Right lung (tissue), 10 donors: ENCODE measurements around the gene RMC1. TPM values are rescaled to one million over a fixed set of nuclear protein-coding genes. Genes with fewer than 3 reads are reported as not detected.
"Not testable (repeated sequence)": the region's sequence is repeated elsewhere in the genome, so short reads cannot be mapped to it uniquely, and the experiment has no call there.

Experiments
- DNase-seq, 2 donors: peaks; one replicate each; pipeline ENCODE4 v3.0.0-alpha.2; 2013
- long read RNA-seq, 8 donors: transcript quantifications; one replicate each; lab custom pipeline, GENCODE V29; 2026
- polyA plus RNA-seq, 5 donors: library from polyadenylated mRNA; unstranded; fragments of 120-200 nt; gene quantifications; one replicate each; pipeline versions ENCODE4 v1.2.1 to v1.2.3, GENCODE V29; 2013; ENCODE audit warnings: inconsistent platforms in 1 of 5, low replicate concordance in 1 of 5; ENCODE audit not compliant: insufficient read length in 5 of 5, insufficient read depth in 1 of 5

RMC1 gene
- 10 to 100 TPM; 23.3 to 28.6 (median 24.6) TPM for polyA plus RNA-seq
- long read RNA-seq, donor 1, partial matches to known transcripts: 0 of 12 reads
- long read RNA-seq, donor 1, other reads (novel, unspliced or antisense): 7 of 12 reads
- long read RNA-seq, donor 2, partial matches to known transcripts: 0 of 1 reads
- long read RNA-seq, donor 2, other reads (novel, unspliced or antisense): 0 of 1 reads
- long read RNA-seq, donor 3, partial matches to known transcripts: 0 of 5 reads
- long read RNA-seq, donor 3, other reads (novel, unspliced or antisense): 0 of 5 reads
- long read RNA-seq, donor 4, partial matches to known transcripts: 0 of 5 reads
- long read RNA-seq, donor 4, other reads (novel, unspliced or antisense): 0 of 5 reads
- long read RNA-seq, donor 5, partial matches to known transcripts: 0 of 7 reads
- long read RNA-seq, donor 5, other reads (novel, unspliced or antisense): 0 of 7 reads
- long read RNA-seq, donor 6, partial matches to known transcripts: 0 of 2 reads
- long read RNA-seq, donor 6, other reads (novel, unspliced or antisense): 0 of 2 reads
- long read RNA-seq, donor 7, partial matches to known transcripts: 0 of 3 reads
- long read RNA-seq, donor 7, other reads (novel, unspliced or antisense): 0 of 3 reads
- long read RNA-seq, donor 8, partial matches to known transcripts: 10 of 11 reads
- long read RNA-seq, donor 8, other reads (novel, unspliced or antisense): 0 of 11 reads

DNA sequence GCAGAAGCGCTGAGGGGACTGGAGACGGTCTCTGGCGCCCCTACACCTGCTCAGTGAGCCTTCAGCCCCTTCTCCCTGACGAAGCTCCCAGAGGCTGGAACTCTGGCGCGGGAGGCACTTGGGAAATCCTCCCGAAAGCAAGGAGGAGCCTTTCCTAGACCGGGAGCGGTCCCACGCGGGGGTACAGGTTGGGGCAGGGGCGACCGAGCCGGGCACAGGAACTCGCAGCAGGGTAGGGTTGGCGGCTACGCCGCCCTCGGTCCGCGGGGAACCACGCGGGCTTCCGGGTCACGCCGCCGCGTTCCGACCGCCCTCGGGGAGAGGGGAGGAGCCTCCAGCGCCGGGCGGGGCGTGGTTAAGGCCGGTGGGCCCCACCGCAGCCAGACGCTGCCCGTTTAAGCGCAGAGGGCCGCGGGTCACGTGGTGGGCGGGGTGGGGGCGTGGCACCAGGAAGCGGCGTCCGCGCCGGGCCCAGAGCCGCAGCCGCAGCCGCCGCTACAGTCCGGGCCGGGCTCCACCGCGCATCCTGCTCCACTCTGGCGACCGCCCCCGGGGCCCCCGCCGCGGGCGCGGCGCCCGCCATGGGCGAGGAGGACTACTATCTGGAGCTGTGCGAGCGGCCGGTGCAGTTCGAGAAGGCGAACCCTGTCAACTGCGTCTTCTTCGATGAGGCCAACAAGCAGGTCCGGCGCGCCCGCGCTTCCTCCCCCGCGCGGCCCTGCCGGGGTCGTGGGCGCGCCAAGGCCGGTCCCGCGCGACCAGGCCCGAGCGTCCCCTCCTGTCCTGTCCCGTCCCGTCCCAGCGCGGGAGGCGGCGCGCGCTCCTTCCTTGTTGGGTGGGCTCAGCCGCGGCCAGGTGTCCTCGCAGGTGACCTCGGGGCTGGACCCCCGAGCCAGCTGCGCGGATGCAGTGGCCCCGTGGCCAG, at the start of gene RMC1:
Gene RMC1, plus strand, starts transcription at position 474 of the 925 bp plus-strand sequence. Its CDS starts 108 bp downstream, at position 582.
- peak; percentile 95 to 97 for DNase-seq

DNA sequence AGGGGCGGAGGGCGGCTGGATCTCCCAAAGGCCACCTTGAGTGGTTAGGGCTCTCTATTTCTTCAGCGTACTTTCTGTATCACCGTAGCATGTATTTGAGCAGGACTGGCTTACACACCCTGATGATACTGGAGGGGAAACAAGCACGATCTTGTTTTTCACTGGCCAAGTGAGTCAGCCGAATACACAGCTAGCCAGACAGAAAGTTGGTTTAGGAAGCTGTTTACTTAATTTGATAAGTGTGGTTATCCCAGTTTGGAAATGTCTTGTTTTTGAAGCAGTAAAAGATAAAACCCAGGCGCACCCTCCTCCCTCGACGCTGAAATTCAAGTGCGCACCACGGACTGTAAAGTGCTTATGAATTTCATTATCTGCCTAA, 49.6 kb upstream of the RMC1 start:
- peak in 1 of 2 donors; percentile 4 for DNase-seq

DNA sequence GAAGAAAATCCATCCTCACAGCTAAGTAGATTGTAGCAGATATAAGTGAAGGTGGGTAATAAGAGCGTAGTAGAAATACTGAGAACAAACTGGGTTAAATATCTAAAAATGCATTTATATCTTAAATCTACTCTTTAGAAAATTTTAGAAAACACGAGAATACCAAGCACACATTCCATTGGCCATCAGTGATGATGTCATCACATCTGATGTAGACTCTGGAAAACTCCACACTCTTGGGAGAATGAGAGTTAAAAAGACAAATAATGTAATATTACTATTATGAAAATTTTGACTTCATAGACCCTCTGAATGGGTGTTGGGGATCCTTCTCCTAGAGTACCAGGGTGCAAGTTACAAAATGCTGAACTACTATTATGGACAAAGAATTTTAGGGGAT, 46.5 kb upstream of the RMC1 start:
- no peak for DNase-seq

DNA sequence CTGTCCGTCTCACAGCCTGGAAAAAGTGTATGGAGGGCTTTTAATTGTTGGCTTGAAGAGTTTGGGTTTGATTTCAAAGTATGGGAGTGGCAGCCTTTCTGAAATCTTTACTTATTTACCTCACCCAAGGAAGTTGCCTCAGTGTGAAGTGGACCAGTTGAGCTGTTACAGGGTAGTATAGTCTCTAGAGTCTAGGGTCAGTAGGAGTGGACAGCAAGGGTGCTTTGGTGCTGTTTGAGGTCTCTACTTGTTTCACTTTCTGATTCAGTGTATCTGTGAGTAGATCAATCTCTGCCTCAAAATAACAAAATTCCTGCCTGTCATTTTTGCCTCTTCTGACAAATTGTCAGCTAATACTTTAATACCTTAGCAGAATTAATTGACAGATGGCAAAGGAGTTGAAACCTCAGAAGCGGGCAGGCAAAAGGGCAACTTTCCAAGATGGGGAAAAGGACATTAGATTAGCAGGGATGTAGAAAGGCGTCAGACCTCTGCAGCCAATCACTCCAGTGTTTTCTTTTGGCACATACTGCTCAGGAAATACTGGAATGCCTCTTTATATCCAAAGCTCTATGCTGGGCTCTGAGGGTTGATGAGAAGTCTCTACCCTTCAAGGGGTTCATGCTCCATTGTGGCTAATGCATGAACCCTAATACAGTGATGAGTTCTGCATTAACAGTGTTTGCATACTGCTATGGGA, 44.3 kb upstream of the RMC1 start:
- DNase-seq: no peak

DNA sequence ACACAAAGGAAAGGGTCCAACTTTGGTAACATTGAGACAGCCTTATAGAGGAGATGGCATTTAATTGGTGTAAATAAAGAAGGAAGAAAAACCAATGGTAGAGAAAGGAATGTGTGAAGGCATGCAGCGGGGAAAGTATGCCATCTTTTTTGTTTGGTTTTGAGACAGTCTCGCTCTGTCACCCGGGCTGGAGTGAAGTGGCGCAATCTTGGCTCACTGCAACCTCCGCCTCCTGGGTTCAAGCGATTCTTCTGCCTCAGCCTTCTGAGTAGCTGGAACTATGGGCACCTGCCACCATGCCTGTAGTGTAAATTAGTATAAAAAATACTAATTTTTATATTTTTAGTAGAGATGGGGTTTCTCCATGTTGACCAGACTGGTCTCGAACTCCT, 43.8 kb upstream of the RMC1 start:
- DNase-seq: no peak

DNA sequence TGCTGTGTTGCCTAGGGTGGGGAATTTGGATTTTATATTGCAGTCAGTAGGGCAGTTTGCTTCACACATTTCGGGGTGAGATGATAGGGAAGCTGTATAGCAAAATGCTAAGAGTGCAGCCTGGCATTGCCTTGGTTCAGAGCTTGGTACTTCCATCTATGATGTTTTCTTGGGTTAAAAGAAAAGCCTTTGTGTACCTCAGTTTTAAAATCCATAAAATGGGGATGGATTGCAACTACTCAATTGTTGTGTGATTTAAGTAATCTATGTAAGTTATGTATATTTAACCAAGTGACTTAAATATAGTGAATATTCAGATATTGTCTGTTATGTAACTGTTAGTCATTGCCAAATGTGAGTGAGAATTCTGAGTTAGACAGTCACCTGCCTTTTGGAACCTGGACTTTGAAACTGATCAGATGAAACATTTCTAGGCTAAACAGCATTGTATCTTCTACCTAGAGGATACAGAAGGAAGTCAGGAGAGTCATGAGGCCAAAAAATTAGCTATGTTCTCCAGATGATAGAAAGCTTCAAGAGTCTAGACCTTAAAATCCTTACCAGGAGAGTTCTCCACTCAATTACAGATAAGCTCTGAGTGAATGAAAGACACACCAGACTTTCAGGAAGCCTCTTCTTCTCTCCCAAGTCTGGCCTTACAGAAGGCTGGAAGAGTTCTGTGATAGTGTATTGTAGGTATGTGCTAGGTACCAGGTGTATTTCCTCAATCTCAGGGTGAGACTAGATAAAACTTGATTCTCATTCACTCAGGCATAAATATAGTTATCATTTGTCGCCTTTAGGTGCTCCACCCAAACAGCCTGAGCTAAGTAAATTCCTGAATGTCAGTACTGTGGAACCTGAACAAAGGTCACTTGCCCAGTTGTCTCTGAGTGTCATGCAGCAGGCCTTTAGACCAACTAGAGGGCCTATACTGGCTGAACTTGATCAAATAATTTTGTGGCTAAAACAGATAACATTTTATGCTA, 42.7 kb upstream of the RMC1 start:
- no peak for DNase-seq

DNA sequence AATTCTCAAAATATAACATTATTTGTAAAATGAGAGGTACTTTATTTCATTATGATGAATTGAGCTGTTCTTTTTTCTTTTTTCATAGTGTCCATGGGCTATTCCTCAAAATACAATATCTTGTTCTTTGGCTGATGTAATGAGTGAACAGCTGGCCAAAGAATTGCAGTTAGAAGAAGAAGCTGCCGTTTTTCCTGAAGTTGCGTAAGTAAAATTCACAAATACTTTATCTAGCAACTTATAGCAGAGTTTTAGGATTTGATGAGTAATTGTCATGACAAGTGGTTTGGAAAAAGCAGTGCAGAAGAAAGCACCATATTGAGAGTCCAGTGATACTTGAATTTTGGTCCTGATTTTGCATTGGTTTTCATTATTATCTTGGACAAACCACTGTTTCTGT, 40.4 kb upstream of the RMC1 start:
- DNase-seq: no peak

DNA sequence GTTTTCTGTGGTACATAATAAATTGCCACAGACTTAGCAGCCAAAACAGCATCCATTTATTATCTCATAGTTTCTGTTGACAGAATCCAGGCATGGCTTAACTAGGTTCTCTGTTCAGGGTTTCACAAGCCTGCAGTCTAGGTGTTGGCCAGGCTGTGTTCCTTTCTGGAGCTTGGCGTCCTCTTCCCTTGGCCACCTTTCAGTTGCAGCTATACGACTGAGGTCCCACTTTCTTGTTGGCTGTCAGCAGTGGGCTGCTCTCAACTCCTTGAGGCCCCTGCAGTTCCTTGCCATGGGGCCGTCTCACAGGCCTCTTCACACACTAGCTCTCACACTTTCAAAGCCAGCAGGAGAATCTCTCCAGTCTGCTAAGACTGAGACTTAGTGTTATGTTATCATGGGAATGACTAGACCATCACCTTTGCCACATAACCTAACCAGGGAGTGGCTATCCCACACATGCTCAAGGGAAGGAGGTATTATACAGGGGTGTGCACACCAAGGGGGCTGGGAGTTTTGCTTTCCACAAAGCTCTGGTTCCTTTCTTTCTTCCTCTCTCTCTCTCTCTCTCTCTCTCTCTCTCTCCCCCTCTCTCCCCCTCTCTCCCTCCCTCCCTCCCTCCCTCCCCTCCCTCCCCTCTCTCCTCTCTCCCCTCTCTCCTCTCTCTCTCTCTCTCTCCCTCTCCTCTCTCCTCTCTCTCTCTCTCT, 34.4 kb upstream of the RMC1 start:
- no peak for DNase-seq

DNA sequence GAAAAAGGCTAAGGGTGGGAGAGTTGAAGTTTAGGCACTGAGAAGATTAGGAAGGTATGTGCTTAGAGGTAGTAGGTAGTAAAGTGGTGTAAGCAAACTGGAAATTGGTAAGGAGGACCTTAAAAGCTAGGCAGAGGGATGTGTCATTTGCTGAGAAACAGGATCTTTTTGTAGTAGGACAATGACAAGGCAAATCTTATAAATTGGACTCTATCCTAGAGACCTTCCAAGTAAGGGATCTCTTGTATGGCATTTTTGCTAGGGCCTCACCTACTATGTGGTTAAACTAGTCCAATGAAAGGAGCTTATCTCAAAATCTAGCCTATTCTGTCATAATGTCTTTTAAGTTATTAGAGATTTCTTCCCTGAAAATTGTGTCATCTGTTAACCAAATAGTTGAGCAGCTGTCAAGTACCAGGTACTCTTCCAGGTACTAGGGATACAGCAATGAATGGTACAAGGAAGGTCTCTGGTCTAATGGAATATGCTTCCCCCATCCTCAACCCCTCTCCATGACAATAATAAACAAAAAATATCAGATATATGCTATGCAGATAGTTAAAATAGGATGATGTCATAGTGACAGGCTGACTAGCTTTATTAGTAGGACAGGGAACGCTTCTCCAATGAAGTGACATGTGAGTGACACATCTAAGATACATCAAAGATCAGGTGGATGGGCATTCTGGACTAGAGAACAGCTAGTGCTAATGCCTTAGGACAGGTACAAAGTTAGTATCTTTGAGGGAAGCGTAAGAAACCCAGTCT, 32.5 kb upstream of the RMC1 start:
- no peak for DNase-seq

DNA sequence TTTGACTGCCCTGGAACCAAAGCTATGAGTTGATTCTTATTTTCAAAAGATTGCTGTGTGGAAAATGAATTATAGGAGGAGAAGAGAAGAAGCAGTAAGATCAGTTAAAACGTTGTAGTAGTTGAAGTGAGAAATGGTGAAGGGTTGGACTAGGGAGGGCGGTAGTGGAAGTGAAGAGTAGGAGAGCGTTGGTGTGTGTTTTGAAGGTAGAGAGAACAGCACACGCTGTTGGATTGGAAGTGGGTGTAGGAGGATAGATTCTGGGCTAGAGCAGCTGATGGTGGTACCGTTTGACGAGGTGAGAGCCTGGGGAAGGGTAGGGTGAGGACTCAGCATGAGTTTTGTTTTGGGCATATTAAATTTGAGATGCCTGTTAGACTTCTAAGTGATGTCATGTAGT, 31.8 kb upstream of the RMC1 start:
- no peak for DNase-seq

DNA sequence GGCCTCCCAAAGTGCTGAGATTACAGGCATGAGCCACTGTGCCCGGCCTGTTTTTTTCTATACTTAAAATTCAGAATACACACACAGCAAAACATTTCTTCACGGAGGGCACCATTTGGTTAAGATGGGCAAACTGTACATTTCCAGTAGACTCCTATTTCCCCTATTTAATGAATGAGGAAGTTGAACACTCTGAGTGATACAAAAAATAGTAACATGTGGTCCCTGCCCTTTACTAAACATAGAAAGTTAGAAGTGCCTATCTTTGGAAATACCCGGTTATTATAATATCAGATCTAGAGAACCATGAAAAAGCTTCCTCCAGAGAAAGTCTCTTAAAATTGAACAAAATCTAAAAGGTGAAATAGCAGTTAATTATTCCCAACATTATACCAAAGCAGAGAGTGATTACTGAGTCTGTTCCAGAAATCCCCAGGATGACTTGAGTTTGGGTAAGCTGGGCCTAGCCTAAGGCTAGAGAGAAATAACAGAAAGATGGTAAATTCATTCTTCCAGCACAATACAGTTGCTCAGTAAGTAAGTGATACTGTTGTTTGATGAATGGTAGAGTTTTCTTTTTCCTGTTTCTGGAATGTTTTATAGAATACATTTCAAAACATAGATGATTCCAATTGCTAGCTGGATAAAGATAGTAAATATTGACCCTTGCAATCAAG, 23.3 kb upstream of the RMC1 start:
- DNase-seq: no peak

DNA sequence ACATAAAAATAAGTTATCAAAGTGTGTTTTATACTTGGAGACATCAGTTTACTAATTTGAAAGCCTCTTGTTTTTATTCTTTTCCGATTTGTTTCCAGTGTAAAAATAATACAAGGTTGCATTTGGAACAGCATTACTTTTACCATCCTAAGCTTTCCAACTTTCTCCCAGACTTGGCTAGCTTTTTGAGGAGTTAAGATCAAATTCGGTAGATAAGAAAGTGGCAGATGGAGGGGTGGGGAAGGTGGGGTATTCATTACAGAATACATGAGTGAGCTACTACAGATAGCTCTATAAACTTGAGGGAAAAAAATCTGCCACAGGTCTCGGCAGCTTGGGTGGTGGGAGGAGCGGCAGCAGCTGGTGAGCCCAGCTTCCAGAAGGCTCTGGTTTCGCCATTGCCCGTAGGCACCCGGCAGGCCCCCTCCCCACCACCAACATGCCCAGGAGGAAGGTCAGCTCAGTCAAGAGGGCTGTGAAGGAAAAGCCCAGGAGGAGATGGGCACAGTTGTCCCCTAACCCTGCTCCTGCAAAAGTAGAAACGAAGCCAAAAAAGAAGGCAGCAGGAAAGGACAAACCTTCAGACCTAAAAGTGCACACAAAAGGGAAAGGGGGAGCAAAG, 18.6 kb upstream of the RMC1 start:
- DNase-seq: no peak

DNA sequence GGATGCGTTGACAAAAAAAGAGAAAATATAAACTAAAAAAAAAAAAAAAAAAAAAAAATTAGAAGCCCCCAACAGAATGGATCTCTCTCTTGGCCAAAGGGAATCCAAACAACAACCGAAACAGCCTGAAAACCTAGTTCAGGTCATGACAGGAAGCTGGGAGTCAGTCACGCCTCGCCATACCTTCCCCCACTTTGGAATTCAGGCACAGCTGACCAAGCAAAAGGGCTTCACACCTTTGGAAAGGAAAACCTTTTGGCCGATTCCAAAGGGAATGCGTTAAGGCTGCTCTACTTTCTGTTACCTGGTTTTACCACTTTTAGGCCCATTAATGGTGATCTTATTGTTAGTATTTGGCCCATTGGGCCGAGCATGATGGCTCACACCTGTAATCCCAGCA, 17.9 kb upstream of the RMC1 start:
- no peak for DNase-seq

DNA sequence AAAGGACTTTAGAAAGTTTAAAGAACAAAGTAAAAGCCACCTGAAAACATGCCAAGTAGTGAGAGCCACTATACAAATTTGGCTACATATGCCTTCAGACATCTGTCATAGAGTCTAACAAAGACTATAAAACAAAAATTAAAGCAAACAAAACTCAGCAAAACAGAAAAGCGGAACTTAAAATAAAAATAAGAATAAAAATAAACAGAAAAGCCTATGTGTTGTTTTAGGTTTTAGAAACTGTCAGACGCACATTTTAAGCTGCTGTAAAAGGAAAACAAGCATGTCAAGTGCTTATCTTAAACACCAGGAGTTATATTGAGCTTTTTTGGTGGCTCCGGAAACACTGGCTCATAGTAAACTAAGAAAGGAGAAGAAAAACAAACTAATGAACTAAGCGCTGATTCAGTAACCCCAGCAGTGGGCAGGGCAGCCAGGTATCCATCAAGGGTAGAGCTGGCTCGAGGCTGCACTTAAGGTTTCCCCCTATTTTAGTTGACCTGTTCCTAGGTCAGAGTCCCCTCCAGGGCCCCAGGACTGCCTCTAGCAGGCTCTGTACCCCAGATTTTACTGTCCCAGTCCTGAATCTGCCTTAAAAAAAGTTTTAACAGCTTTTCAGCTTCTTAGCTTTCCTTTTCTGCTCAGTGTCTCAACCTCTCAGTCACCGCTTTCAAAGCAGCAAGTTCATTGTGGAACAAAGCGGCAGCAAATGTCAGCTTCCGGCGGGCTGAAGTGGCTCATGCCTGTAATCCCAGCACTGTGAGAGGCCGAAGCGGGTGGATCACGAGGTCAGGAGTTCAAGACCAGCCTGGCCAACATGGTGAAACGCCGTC, 15.4 kb upstream of the RMC1 start:
- no peak for DNase-seq

DNA sequence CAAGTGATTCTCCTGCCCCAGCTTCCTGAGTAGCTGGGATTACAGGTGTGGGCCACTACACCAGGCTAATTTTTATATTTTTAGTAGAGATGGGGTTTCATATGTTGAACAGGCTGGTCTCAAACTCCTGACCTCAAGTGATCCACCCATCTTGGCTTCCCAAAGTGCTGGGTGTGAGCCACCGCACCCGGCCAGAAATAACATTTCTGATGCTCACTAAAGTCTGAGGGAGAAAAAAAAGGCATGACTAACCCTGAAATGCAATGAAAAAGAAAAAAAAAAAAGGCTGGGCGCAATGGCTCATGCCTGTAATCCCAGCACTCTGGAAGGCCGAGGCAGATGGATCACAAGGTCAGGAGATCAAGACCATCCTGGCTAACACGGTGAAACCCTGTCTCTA, 13.7 kb upstream of the RMC1 start:
- DNase-seq: not testable (repeated sequence)

DNA sequence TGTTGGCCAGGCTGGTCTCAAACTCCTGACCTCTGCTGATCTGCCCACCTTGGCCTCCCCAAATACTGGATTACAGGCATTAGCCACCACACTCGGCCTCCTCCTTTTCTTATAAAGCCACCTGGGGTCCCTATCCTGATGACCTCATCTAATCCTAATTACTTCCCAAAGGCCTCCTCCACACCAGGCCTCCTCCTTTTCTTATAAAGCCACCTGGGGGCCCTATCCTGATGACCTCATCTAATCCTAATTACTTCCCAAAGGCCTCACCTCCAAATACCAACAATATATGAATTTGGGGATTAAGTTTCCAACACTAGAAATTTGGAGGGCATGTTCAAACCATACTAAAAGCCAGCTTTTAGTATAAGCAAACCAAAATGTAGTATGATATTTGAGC, 9.7 kb upstream of the RMC1 start:
- DNase-seq: no peak

DNA sequence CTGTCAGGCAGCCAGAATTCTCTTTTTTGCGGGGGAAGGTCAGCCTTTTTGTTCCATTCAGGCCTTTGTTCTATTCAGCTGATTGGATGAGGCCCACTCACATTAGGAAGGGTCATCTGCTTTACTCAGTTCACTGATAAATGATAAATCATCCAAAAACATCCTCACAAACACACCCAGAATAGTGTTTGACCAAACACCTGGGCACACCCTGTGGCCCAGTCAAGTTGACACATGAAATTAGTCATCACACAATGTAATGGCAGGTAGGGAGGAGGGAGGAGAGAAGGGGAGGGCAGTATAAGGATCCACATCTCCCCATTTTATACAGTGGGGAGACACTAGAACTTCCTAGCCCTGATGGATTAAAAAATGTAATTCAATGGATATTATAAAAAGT, 8.3 kb upstream of the RMC1 start:
- DNase-seq: no peak
